Erythroblast (primary cell): ENCODE results near the gene HLCS.
A peak's percentile ranks its signal among the peaks of the same experiment; 100 is the strongest.

ENCODE experiments used
- DNase-seq, 2 experiments: peaks; one replicate each; lab custom pipeline; 2025; lab: John Stamatoyannopoulos, UW
- GATA1 ChIP-seq: IDR thresholded peaks from 2 replicates; pipeline ENCODE4 v1.6.1; 2011; ENCODE audit warnings: low read depth, mild to moderate bottlenecking, control low read depth, low read length, moderate library complexity
- POLR2A ChIP-seq: IDR thresholded peaks from 2 replicates; pipeline ENCODE4 v1.6.1; 2011; ENCODE audit warnings: mild to moderate bottlenecking, low read length

The HLCS gene

GRCh38 chr21:36749935-36750575, 216.4 kb downstream of the HLCS start:
- TF ChIP-seq GATA1 (no peak), POLR2A (no peak)
- DNase-seq: peak in 1 of 2 experiments; percentile 25

- peak; percentile 45 to 51 for DNase-seq
- TF ChIP-seq POLR2A (no peak), GATA1 (no peak)
These were observed 218.6 kb downstream of the HLCS start for GRCh38 chr21:36747815-36748383.

- TF ChIP-seq POLR2A (no peak), GATA1 (no peak)
- DNase-seq: no peak
These were observed 219.2 kb downstream of the HLCS start for GRCh38 chr21:36747041-36747814.

- no peak for TF ChIP-seq GATA1
- TF ChIP-seq POLR2A: no peak
- no peak for DNase-seq
These were observed 221.0 kb downstream of the HLCS start for GRCh38 chr21:36745459-36745858.

- no peak for TF ChIP-seq GATA1
- no peak for DNase-seq
These were observed 221.8 kb downstream of the HLCS start for GRCh38 chr21:36744560-36745231.

- TF ChIP-seq GATA1 (no peak), POLR2A (no peak)
- no peak for DNase-seq
These were observed 222.3 kb downstream of the HLCS start for GRCh38 chr21:36744190-36744559.

GRCh38 chr21:36743446-36743845, 223.0 kb downstream of the HLCS start:
- no peak for TF ChIP-seq GATA1
- no peak for TF ChIP-seq POLR2A
- DNase-seq: no peak

GRCh38 chr21:36743008-36743407, 223.5 kb downstream of the HLCS start:
- no peak for DNase-seq
- no peak for TF ChIP-seq GATA1

- DNase-seq: no peak
- no peak for TF ChIP-seq POLR2A
- TF ChIP-seq GATA1: no peak
These were observed 225.0 kb downstream of the HLCS start for GRCh38 chr21:36741506-36741905.

- no peak for TF ChIP-seq GATA1
- no peak for TF ChIP-seq POLR2A
- no peak for DNase-seq
These were observed 227.9 kb downstream of the HLCS start for GRCh38 chr21:36738489-36739126.

- DNase-seq: no peak
- TF ChIP-seq GATA1: no peak
These were observed 230.6 kb downstream of the HLCS start for GRCh38 chr21:36735724-36736320.

GRCh38 chr21:36735201-36735515, 231.3 kb downstream of the HLCS start:
- TF ChIP-seq GATA1 (no peak), POLR2A (no peak)

More at GRCh38 chr21:36735201-36735515, 231.3 kb downstream of the HLCS start:
- DNase-seq: no peak
